LNCAP (cell line): Measurements from ENCODE around the gene DLEC1.

Source experiments
- CTCF ChIP-seq: fragments of 450-650 bp; IDR thresholded peaks from 2 replicates; pipeline ENCODE4 v1.5.1; 2017; ENCODE audit warnings: mild to moderate bottlenecking

DLEC1 gene

GRCh38 chr3:38111696-38112377 lies 72.8 kb downstream of the DLEC1 start:
- no peak for TF ChIP-seq CTCF

- no peak for TF ChIP-seq CTCF
These were observed 73.4 kb downstream of the DLEC1 start for GRCh38 chr3:38112378-38112761.

- no peak for TF ChIP-seq CTCF
These were observed 75.3 kb downstream of the DLEC1 start for GRCh38 chr3:38114052-38114874.

GRCh38 chr3:38114875-38115644 lies 76.1 kb downstream of the DLEC1 start:
- TF ChIP-seq CTCF: no peak

GRCh38 chr3:38115645-38116427 lies 76.8 kb downstream of the DLEC1 start:
- TF ChIP-seq CTCF: no peak

GRCh38 chr3:38116471-38117162 lies 77.6 kb downstream of the DLEC1 start:
- TF ChIP-seq CTCF: no peak
